22Rv1 (cell line): ENCODE results near the gene DSCAML1.

Experiments used
- CTCF ChIP-seq: fragments of 450-650 bp; IDR thresholded peaks from 2 replicates; pipeline ENCODE4 v1.5.1; 2017; ENCODE audit warnings: mild to moderate bottlenecking
- ZFX ChIP-seq: fragments of 450-650 bp; IDR thresholded peaks from 2 replicates; pipeline ENCODE4 v1.6.1; 2017; ENCODE audit warnings: antibody characterized with exemption, borderline replicate concordance

GRCh38 chr11:117823946-117824420 lies 27.0 kb upstream of the DSCAML1 start:
- TF ChIP-seq CTCF: no peak
- no peak for TF ChIP-seq ZFX
